K562 (cell line): Measurements from ENCODE around the gene GNAI2. TPM values are rescaled to one million over a fixed set of nuclear protein-coding genes. Genes with fewer than 3 reads are reported as not detected.

Experiments used
- ASH1L ChIP-seq: fragments of 450-650 bp; IDR thresholded peaks from 2 replicates; pipeline ENCODE4 v1.6.1; 2018; ENCODE audit warnings: borderline replicate concordance, mild to moderate bottlenecking, low read depth; ENCODE audit not compliant: partially characterized antibody
- BRCA1 ChIP-seq, 2 experiments: fragments of 450-650 bp in 1 of 2; sonication (generic) in 1 of 2; formaldehyde crosslinking in 1 of 2; IDR thresholded peaks; 2 replicates each; pipeline versions ENCODE4 v1.5.0 to v1.6.1; 2017 to 2020; ENCODE audit warnings: mild to moderate bottlenecking in 1 of 2, missing genetic modification reagents in 1 of 2
- CBX1 ChIP-seq: sonication (generic); IDR thresholded peaks from 2 replicates; pipeline ENCODE4 v1.6.1; 2016; ENCODE audit warnings: antibody characterized with exemption, low read depth, mild to moderate bottlenecking
- E2F3 ChIP-seq: fragments of 250-450 bp; sonication (Bioruptor Pico); IDR thresholded peaks from 2 replicates; pipeline ENCODE4 v1.4.0; 2020; ENCODE audit warnings: mild to moderate bottlenecking
- FOXM1 ChIP-seq, 2 experiments: fragments of 450-650 bp in 1 of 2; sonication (generic) in 1 of 2; formaldehyde crosslinking in 1 of 2; IDR thresholded peaks; 2 replicates each; pipeline versions ENCODE4 v1.6.1 to v1.9.0; 2017 to 2022; ENCODE audit warnings: low read depth in 2 of 2, mild to moderate bottlenecking in 2 of 2, missing genetic modification reagents in 1 of 2, moderate library complexity in 1 of 2
- MEF2D ChIP-seq: conservative IDR thresholded peaks from 2 replicates; pipeline ENCODE4 v1.6.1; 2016; ENCODE audit warnings: low read depth, missing genetic modification characterization, missing compliant biosample characterization
- PHF20 ChIP-seq: fragments of 450-650 bp; IDR thresholded peaks from 2 replicates; pipeline ENCODE4 v1.6.1; 2018; ENCODE audit not compliant: partially characterized antibody
- RB1 ChIP-seq: fragments of 450-650 bp; IDR thresholded peaks from 2 replicates; pipeline ENCODE4 v1.6.1; 2017; ENCODE audit warnings: low read depth, mild to moderate bottlenecking
- TAF15 ChIP-seq: fragments of 200-400 bp; formaldehyde crosslinking; IDR thresholded peaks from 2 replicates; pipeline ENCODE4 v1.6.1; 2017; ENCODE audit warnings: mild to moderate bottlenecking, low read depth, low read length, moderate library complexity
- TEAD2 ChIP-seq: fragments of 450-650 bp; IDR thresholded peaks from 2 replicates; pipeline ENCODE4 v1.6.1; 2016; ENCODE audit warnings: missing genetic modification characterization, control low read depth, missing compliant biosample characterization
- WHSC1 ChIP-seq: IDR thresholded peaks from one replicate; pipeline ENCODE4 v1.6.1; 2012; ENCODE audit warnings: low read length, control low read depth, inconsistent platforms
- ZNF699 ChIP-seq: fragments of 250-450 bp; sonication (Bioruptor Pico); IDR thresholded peaks from 2 replicates; pipeline ENCODE4 v1.8.0; 2021; ENCODE audit warnings: mild to moderate bottlenecking, moderate library complexity; ENCODE audit not compliant: insufficient replicate concordance
- polyA plus RNA-seq, 8 experiments: library from polyadenylated mRNA; depleted of rRNA in 4 of 8; stranded (reverse) in 5 of 8; unstranded in 3 of 8; fragments of >200 nt; fragmentation: Nextera tagmentation in 2 of 8; fragmentation: Illumina TruSeq in 1 of 8; extraction: Ambion mirVana in 2 of 8; extraction: Trizol in 1 of 8; gene quantifications; 2 replicates each; pipeline versions ENCODE4 v1.2.1 to v1.2.3, GENCODE V29; 2011 to 2014; ENCODE audit warnings: inconsistent platforms in 1 of 8, missing spikeins in 1 of 8
- total RNA-seq, 7 experiments: library from RNA; depleted of rRNA in 6 of 7; stranded (reverse); fragments of >200 nt in 6 of 7; fragmentation: Illumina TruSeq in 2 of 7; extraction: Trizol in 2 of 7; gene quantifications; 2 replicates each; pipeline versions ENCODE4 v1.2.1 to v1.2.3, GENCODE V29; 2011 to 2021; ENCODE audit warnings: low replicate concordance in 1 of 7
- TF ChIP-seq, protein P1 (sequence below), 3 experiments: fragments of 200-800 bp in 1 of 3; sonication (Bioruptor generic) in 1 of 3; sonication (generic) in 1 of 3; formaldehyde crosslinking in 1 of 3; IDR thresholded peaks; 2 replicates each; pipeline versions ENCODE4 v1.6.1 to v1.8.0; 2016 to 2022; ENCODE audit warnings: mild to moderate bottlenecking in 2 of 3, missing compliant biosample characterization in 2 of 3, missing genetic modification characterization in 2 of 3, missing genetic modification reagents in 1 of 3
- TF ChIP-seq, protein P2 (sequence below): sonication (generic); formaldehyde crosslinking; IDR thresholded peaks from 2 replicates; pipeline ENCODE4 v1.9.0; 2022; ENCODE audit warnings: mild to moderate bottlenecking, missing genetic modification reagents
- TF ChIP-seq, protein P3 (sequence below): fragments of 450-650 bp; formaldehyde crosslinking; IDR thresholded peaks from 2 replicates; pipeline ENCODE4 v1.4.0; 2020; ENCODE audit warnings: mild to moderate bottlenecking
- TF ChIP-seq, protein P4 (sequence below): fragments of 450-650 bp; IDR thresholded peaks from 2 replicates; pipeline ENCODE4 v1.6.1; 2016; ENCODE audit warnings: mild to moderate bottlenecking
- TF ChIP-seq, protein P5 (sequence below): fragments of 250-450 bp; sonication (Bioruptor Pico); IDR thresholded peaks from 2 replicates; pipeline ENCODE4 v1.8.0; 2022; ENCODE audit warnings: inconsistent platforms, mild to moderate bottlenecking, moderate library complexity, borderline replicate concordance

Gene GNAI2
- total and polyA plus RNA-seq, 9 of the 15 experiments (the other 6 are each of a cell fraction or from before 2014, with no cell fraction given): 1.1 to 72.2 (median 42.7) TPM

DNA sequence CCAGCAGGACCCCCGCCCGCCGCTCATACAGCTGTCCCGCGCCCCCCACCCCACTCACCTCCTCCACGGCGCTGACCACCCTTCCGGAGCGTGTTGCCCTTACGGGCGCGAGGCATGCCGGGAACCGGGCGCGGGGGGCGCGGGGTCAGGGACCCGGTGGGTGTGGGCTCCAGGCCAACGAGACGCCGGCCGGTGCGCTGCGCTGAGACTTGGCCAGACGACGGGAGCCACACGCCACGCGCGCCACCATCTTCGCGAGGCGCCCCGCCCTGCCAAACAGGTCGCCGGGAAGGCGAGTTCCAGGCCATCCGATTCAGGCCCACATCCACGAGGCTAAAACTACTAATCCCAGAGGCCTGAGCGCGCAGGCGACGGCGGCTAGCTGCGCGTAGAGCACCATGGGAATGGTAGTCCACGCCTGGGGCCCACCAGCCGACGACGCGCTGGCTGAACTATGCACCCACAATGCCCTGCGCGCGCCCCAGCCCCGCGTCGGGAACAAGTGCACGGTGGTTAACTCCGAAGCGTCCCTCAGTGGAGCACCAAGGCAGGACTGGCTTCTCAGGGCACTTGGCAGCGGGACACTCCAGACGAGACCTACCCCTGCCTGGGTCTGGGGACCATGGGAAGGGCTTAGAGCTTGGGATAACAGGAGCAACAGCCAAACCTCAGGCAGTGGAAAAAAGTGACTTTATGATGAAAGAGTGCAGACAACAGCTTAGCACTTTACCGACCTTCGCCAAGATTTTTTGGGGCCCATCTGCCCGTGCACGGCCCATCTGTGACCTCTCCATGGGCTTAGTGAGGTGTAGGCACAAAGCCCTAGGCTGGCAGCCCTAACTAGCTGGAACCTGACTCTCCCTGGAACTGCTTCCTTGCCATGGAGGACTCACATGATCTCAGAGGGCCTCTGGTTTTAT is 56.4 kb downstream of the GNAI2 start, which contains the start of gene IFRD2 (continued):
- TF ChIP-seq, protein P1, sequence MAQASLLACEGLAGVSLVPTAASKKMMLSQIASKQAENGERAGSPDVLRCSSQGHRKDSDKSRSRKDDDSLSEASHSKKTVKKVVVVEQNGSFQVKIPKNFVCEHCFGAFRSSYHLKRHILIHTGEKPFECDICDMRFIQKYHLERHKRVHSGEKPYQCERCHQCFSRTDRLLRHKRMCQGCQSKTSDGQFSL (CRISPR knock-in tag; IDR thresholded peaks at IDR 0.05): no peak
- TF ChIP-seq, protein P1 (tag; IDR thresholded peaks at IDR 0.05): no peak
- no peak for TF ChIP-seq ZNF699
- peak; percentile 52; the same call in 1 of the 2 replicates for TF ChIP-seq TEAD2 (tag)
- TF ChIP-seq, protein P2, sequence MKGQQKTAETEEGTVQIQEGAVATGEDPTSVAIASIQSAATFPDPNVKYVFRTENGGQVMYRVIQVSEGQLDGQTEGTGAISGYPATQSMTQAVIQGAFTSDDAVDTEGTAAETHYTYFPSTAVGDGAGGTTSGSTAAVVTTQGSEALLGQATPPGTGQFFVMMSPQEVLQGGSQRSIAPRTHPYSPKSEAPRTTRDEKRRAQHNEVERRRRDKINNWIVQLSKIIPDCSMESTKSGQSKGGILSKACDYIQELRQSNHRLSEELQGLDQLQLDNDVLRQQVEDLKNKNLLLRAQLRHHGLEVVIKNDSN (CRISPR knock-in tag): no peak; the same call in none of the 2 replicates
- TF ChIP-seq WHSC1: no peak
- no peak for TF ChIP-seq ASH1L
- TF ChIP-seq E2F3: 0 out of 2 replicates have a peak, but pooled peaks have one; percentile 76
- TF ChIP-seq, protein P3, sequence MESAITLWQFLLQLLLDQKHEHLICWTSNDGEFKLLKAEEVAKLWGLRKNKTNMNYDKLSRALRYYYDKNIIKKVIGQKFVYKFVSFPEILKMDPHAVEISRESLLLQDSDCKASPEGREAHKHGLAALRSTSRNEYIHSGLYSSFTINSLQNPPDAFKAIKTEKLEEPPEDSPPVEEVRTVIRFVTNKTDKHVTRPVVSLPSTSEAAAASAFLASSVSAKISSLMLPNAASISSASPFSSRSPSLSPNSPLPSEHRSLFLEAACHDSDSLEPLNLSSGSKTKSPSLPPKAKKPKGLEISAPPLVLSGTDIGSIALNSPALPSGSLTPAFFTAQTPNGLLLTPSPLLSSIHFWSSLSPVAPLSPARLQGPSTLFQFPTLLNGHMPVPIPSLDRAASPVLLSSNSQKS (CRISPR knock-in tag): no peak
- TF ChIP-seq, protein P4, sequence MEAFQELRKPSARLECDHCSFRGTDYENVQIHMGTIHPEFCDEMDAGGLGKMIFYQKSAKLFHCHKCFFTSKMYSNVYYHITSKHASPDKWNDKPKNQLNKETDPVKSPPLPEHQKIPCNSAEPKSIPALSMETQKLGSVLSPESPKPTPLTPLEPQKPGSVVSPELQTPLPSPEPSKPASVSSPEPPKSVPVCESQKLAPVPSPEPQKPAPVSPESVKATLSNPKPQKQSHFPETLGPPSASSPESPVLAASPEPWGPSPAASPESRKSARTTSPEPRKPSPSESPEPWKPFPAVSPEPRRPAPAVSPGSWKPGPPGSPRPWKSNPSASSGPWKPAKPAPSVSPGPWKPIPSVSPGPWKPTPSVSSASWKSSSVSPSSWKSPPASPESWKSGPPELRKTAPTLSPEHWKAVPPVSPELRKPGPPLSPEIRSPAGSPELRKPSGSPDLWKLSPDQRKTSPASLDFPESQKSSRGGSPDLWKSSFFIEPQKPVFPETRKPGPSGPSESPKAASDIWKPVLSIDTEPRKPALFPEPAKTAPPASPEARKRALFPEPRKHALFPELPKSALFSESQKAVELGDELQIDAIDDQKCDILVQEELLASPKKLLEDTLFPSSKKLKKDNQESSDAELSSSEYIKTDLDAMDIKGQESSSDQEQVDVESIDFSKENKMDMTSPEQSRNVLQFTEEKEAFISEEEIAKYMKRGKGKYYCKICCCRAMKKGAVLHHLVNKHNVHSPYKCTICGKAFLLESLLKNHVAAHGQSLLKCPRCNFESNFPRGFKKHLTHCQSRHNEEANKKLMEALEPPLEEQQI: no peak
- peak; percentile 56; the same call in 1 of the 2 replicates for TF ChIP-seq MEF2D (tag)
- TF ChIP-seq, protein P5, sequence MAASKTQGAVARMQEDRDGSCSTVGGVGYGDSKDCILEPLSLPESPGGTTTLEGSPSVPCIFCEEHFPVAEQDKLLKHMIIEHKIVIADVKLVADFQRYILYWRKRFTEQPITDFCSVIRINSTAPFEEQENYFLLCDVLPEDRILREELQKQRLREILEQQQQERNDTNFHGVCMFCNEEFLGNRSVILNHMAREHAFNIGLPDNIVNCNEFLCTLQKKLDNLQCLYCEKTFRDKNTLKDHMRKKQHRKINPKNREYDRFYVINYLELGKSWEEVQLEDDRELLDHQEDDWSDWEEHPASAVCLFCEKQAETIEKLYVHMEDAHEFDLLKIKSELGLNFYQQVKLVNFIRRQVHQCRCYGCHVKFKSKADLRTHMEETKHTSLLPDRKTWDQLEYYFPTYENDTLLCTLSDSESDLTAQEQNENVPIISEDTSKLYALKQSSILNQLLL (CRISPR knock-in tag): no peak
- TF ChIP-seq TAF15: no peak
- TF ChIP-seq FOXM1 (IDR thresholded peaks at IDR 0.05; ENCODE audit: low read depth): no peak
- no peak for TF ChIP-seq FOXM1 (CRISPR knock-in tag; IDR thresholded peaks at IDR 0.05; ENCODE audit: low read depth)
- peak; percentile 69 for TF ChIP-seq RB1
- no peak for TF ChIP-seq PHF20
- no peak for TF ChIP-seq BRCA1 (IDR thresholded peaks at IDR 0.05)
- TF ChIP-seq BRCA1 (CRISPR knock-in tag; IDR thresholded peaks at IDR 0.05): no peak
- TF ChIP-seq CBX1: no peak
